ENCODE data around the gene MYH8.

GRCh38 chr17:10344816-10345215, 76.9 kb downstream of the MYH8 start:
- no peak for TF ChIP-seq ZBED1 (IDR thresholded peaks at IDR 0.05)
- TF ChIP-seq, protein P1, sequence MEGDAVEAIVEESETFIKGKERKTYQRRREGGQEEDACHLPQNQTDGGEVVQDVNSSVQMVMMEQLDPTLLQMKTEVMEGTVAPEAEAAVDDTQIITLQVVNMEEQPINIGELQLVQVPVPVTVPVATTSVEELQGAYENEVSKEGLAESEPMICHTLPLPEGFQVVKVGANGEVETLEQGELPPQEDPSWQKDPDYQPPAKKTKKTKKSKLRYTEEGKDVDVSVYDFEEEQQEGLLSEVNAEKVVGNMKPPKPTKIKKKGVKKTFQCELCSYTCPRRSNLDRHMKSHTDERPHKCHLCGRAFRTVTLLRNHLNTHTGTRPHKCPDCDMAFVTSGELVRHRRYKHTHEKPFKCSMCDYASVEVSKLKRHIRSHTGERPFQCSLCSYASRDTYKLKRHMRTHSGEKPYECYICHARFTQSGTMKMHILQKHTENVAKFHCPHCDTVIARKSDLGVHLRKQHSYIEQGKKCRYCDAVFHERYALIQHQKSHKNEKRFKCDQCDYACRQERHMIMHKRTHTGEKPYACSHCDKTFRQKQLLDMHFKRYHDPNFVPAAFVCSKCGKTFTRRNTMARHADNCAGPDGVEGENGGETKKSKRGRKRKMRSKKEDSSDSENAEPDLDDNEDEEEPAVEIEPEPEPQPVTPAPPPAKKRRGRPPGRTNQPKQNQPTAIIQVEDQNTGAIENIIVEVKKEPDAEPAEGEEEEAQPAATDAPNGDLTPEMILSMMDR (IDR thresholded peaks at IDR 0.05 in 2 of 3, conservative IDR thresholded peaks at IDR 0.05 in 1 of 3; ENCODE audit: insufficient read depth in 2 of 3, low read depth in 1 of 3, low read length in 3 of 3), result no peak

Measured in K562 (cell line).